Activated naive CD4-positive, alpha-beta T cell (primary cell): ENCODE results near the gene COG1.
A peak's percentile ranks its signal among the peaks of the same experiment; 100 is the strongest.

Source experiments
- DNase-seq, 4 experiments: peaks; one replicate each; lab custom pipeline; 2025; lab: John Stamatoyannopoulos, UW

Gene COG1

DNA sequence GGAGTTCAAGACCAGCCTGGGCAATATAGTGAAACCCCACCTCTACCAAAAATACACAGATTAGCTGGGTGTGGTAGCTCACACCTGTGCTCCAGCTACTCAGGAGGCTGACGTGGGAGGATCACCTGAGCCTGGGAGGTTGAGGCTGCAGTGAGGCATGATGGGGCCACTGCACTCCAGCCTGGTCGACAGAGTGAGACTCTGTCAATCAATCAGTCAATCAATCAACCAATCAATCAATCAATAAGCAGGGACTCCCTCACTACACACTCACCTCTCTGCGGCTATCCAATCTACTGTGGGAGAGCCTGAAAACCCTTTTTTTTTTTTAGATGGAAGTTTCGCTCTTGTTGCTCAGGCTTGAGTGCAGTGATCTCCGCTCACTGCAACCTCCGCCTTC is 37.2 kb downstream of the COG1 start:
- no peak for DNase-seq

DNA sequence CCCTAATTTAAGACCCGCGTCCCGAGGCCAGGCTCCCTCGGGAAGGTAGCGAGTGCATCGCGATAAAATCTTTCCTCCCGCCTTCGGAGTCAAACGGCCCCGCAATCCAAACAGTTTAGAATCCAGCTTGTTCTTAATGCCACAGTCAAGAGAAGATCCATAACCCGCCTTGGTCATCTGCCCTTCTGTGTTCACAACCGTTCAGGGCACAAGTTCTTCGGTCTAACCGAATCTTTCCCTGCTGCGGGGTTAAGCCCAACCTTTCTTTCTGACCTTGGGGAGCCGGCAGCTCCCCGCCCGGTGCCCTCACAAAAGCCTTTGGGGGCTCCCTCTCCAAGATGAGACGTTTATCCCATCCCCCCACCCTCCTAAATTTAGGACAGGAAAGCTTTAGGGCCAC is 38.5 kb downstream of the COG1 start:
- no peak for DNase-seq

DNA sequence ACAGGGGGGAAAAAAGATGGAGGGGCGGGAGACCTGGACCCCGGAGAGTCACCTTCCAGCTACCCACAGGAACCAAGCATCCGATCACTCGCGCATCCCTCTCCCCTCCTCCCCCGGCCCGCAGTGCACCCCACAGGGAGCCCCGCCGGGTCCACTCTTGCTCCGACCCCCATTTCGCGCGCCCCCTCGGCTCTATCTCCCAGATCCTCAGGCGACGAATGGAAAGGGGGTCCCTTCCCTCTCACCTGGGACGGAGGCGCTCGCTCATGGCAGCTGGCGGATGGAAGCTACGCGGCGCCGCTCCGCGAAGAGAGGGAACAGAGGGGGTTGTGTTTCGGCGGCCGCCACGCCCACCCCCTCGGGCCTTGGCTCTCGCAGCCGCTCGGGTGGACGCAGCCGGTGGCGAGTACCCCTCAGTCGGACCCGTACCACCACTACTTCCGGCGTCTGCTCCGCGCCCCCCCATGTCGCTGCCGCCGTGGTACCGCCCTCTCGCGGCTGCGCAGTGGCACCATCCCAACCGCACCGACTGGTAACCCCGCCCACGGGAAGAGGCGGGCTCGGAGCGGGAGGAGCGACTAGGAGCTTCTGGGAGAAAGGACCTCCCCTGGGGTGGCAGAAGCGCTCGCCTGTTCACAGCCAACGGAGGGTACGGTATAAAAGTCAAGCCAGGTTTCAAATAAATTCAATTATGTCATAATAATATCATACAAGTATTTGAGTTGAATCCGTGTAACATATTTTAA is 39.2 kb downstream of the COG1 start:
- DNase-seq: peak; percentile 81 to 94 (median 89)

DNA sequence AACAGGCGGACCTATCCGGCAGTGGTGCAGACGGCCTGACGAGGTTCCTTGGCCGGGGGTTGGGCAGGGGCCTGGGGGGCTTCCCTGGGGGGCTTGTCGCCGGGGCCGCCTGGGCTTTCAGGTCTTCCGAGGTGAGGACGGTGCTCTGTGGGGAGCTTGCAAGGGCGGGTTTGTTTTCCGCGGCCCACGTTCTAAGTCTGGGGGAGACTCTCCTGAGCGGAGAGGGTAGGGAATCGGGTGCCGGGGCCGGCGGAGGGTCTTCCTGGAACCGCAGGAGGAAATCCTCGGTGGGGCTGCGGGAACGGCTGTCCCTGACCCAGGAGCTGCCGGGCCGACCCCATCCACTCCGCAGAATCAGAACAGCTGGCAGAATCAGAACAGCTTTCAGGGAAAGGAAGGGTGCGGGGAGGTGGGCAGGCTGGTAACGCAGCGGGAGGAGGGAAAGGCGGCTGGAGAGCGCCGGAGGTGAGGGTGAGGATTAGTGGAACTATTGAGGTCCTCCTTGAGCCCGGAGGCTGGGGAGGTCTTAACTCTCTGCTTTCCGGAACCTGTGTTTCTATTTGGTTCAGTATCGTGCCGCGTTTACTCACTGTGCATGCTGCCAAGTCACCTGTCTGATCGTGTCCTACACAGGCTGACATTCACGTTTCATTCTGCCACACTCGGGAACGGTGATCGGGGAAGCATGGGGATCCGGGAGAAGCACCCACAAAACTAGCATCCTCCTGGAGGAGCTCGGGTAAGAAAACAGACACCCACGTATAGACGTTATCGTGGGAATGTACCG is 39.9 kb downstream of the COG1 start:
- no peak for DNase-seq

DNA sequence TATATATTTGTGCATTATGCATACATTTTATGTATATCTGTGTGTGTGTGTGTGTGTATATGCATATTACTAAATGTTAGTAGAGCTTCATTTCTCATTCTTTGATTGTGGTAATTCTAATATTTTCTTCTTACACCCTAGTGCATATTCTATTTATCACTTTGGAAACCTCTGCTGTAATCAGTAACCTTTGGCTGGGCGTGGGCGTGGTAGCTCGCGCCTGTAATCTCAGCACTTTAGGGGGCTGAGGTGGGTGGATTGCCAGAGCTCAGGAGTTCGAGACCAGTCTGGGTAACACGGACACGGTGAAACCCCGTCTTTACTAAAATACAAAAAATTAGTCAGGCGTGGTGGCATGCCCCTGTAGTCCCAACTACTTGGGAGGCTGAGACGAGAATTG is 41.9 kb downstream of the COG1 start:
- no peak for DNase-seq

DNA sequence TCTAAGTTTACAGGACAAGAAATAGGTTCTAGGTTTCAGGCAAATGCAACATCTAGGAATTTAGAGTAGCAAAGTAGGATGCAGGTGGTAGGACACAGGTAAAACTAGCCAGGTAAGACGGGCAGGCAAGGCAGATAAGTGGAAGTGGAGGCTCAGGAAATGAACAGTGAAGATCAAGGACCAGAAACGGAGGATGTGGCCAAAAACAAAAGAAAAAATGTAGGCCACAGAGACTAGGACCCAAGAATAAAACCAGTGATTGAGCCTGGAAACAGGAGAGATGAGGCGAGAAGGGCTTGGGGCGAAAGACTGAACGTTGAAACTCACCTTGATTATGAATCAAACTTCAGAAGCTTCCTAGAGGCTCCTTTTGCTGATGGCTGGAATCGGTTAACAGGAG is 44.9 kb downstream of the COG1 start:
- DNase-seq: no peak

DNA sequence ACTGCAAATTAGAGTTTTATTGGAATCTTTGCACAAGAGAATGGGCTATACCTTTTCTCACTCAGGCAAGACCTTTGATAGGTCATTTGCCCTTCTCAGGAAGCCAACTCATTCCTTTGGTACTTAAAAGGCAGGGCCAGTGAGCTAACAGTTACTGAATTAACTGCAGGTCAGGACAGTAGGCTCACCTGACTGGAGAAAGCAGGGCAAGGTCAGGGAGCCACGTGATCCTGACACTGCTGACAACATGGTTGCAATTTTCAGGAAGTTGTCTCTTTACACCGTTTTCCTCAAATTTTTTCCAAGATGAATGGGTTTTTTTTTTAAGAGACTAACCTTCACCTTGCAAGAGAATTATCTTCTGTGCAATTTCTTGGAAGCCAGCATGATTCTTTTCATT is 47.7 kb downstream of the COG1 start:
- DNase-seq: no peak

DNA sequence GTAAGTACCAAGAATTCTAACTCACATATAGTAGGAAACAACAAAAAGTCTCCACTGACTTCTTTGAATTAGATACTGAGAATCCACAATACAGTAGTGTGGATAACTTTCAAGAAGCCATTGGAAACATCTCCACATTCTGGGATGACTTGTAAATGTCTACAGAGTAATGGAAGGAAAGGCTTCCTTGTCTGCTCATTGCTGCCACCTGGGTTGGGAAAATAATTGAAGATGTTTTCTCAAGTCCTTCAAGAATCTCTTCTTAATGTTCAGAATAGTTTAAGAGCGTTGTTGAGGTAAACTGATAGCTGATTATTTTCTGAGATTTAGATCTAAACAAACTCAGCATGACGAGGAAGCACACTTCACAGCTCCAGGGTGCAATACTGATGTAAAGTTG is 54.9 kb downstream of the COG1 start:
- no peak for DNase-seq

DNA sequence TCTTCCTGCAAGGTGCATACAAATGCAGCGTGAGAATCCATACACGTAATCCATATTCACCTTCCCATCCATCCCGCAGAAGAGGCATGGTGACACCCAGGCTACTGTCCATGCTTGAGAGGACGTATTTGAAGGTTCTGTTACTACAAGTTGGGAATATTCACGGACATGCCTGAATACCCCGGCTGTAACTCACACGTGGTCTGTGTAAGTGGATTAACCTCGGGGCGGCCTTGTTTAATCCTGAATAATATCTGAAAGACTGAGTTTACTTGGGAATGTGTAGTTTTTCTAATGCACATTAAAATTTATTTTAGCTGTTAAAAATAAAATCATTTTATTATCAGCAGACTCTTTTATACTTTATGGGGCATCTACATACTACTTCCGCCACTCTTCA is 55.7 kb downstream of the COG1 start:
- DNase-seq: no peak

DNA sequence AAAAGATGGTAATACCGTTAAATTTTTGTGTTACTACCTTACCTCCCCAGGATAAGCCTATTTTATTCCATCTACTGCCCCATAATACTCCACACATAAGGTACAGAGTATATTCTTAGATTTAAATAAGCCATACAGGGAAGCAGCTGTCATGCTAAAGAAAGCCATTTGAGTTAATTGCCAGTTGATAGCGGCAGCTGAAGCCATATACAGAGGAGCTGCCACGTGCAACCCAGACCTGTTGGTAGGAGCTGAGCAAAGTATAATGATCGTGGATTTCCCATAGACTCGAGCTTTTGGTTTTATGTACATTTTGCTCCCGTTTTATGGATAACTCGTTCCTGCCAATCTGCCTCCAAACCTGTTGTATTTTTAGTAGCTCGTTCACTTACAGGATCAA is 56.8 kb downstream of the COG1 start:
- DNase-seq: no peak

DNA sequence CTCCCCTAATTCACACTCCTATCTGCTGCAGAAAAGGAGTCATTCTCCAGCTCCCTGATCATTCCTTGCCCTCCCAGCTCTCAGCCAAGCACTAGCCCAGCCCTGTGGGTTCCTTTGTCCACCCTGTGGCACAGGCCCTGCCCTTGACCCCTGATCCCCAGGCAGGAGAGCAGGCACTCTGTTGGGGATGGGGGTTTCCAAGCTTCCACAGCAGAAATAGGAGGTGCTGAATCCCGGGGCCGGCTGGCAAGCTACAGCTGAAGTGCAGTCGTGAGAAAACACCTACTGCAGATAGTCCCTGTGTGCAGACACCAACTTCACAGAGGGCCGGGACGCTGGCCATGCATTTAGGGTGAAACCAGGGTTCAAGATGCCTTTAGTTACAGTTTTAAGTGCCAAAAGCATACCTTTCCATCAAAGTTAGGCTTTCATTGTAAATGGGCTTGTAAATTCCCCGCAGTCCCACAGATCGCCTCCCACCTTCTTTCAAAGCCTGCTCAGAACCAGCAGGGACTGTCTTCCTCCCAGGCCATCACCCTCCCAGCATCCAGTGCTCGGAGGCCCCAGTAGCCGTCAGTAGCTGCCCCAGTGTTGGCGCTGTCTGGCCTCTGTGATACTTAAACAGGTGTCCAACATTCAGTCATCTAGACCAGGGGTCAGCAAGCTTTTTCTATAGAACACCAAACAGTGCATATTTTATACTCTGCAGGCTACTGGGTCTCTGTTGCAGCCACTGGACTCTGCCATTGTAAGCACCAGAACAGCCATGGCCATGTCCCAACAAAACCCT is 58.2 kb downstream of the COG1 start:
- DNase-seq: no peak

DNA sequence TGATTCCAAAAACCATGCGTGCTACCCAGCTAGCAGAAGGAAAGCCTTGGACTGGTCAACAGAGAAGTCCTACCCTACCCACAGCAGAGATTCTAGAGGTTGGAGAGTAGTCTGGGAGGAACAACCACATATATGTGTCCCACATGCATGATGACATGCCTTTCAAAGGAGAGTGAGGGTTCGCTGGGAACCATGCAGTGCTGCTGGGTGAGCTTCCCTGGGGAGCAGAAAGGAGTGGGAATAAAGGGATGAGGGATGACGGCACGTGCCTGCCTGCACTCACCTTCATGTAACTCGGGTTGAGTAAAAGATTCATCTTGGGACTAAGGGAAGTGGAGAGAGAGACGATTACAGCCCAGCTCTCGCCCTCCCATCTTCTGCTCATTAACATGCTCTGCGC is 59.0 kb downstream of the COG1 start:
- no peak for DNase-seq

DNA sequence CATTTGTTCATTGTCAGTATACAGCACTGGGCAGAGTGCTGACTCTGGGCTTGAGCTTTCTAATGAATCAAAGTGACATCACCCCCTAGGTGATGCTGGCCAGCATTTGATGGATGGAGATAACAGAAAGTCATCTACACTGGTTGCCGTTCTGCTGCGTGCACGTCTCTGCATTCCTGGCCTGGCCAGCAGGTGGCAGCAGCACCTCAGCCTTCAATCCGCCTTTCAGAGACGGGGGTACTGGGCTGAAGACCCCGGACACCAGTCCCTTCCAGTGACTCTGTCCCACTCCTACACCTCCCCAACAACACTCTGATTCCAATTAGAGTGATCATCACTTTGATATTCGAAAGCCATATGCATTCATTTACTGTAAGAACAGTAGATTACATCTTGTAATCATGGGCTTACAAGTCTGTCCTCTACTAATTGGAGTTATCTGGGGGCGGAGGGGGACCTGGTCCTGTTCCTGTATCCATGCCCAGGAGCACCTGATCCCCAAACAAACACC is 62.9 kb downstream of the COG1 start:
- DNase-seq: peak; percentile 16 to 51 (median 34)

DNA sequence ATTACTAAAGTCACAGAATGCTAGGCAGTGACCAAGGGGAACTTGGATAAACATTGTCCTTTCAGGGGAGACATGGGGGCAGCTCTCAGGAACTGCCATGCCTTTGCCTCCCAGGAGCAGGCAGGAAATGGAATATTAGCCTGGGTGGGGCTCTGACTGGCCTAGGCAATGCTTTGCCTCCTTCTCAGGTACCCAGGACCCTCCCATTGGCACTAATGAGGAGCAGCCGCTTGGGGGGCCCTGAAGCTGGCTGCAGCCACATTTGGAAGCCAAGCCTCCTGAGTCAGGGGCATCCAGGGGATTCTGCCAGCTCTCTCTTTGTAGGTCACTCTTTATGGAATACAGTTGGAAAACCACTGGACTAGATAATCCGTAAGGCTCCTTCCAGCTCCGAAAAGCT is 63.4 kb downstream of the COG1 start:
- no peak for DNase-seq

DNA sequence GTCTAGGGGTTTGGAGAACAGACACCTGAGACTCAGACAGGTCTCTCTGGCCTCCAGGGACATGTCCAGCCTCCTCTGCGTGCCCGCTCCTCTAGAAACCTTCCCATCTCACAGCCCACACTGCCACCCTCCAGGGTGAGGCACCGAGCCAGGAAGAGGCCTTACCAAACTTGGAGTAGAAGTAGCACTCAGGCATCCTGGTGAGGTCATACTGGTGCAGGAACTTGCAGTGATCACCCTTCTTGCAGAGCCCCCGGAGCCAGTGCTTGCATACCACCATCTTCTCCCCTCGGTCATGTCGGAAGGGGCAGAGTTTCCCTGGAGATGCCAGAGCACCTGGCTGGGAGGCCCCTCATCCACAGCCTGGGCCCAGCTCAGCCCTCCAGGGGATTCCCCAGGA is 64.7 kb downstream of the COG1 start:
- no peak for DNase-seq
